H1 (cell line): Measurements from ENCODE around the gene MCM3AP. TPM values are rescaled to one million over a fixed set of nuclear protein-coding genes. Genes with fewer than 3 reads are reported as not detected.
A peak's percentile ranks its signal among the peaks of the same experiment; 100 is the strongest.

ENCODE experiments used
- CTCF ChIA-PET: fragments of 300-600 bp; sonication (Branson Sonifier 250); formaldehyde crosslinking; loops from one replicate; lab custom pipeline; 2021; ENCODE audit not compliant: partially characterized antibody; lab: Charles Lee
- POLR2A ChIA-PET: fragments of 300-600 bp; sonication (Branson Sonifier 250); formaldehyde crosslinking; loops from one replicate; lab custom pipeline; 2021; ENCODE audit warnings: inconsistent platforms; ENCODE audit not compliant: partially characterized antibody; lab: Charles Lee
- DNase-seq, 2 experiments: peaks; one replicate each; pipeline versions ENCODE4 v3.0.0 to v3.0.0-alpha.2; 2010 to 2022; ENCODE audit warnings: low spot score in 2 of 2, low read depth in 1 of 2, mixed read lengths in 1 of 2
- FAIRE-seq: peaks from 2 replicates; lab custom pipeline; 2011; peaks lifted over from hg19 to GRCh38; lab: Jason Lieb, UNC
- H2AFZ ChIP-seq: 2 replicates; pipeline ENCODE4 v1.8.1; 2012; ENCODE audit warnings: low read length, inconsistent platforms
- H2AK5ac ChIP-seq: 2 replicates; pipeline ENCODE4 v1.6.1; 2013; ENCODE audit warnings: low read depth, low read length
- H2BK120ac ChIP-seq: replicated peaks from 2 replicates; pipeline ENCODE3; 2013; ENCODE audit warnings: low read depth, low read length, inconsistent platforms
- H2BK12ac ChIP-seq: 2 replicates; pipeline ENCODE4 v1.6.1; 2013; ENCODE audit warnings: low read depth, low read length
- H2BK15ac ChIP-seq: 2 replicates; pipeline ENCODE4 v1.6.1; 2013; ENCODE audit warnings: low read length
- H2BK20ac ChIP-seq: 2 replicates; pipeline ENCODE4 v1.6.1; 2013; ENCODE audit warnings: low read length
- H2BK5ac ChIP-seq: 2 replicates; pipeline ENCODE4 v1.6.1; 2013; ENCODE audit warnings: low read depth, low read length
- H3K14ac ChIP-seq: 2 replicates; pipeline ENCODE4 v1.6.1; 2013; ENCODE audit warnings: inconsistent platforms; ENCODE audit not compliant: insufficient read length
- H3K18ac ChIP-seq: 2 replicates; pipeline ENCODE4 v1.6.1; 2013; ENCODE audit warnings: low read length; ENCODE audit errors: extremely low read depth
- H3K23ac ChIP-seq: 2 replicates; pipeline ENCODE4 v1.6.1; 2013; ENCODE audit warnings: inconsistent platforms; ENCODE audit not compliant: insufficient read length
- H3K23me2 ChIP-seq: 2 replicates; pipeline ENCODE4 v1.6.1; 2013; ENCODE audit warnings: low read depth, low read length
- H3K27ac ChIP-seq: 2 replicates; pipeline ENCODE4 v1.6.1; 2011; ENCODE audit warnings: low read depth, low read length, inconsistent platforms
- H3K27me3 ChIP-seq, 4 experiments: replicated peaks in 1 of 4; 1 replicate in 1 of 4; 2 replicates in 3 of 4; pipeline versions ENCODE4 v1.6.1 to v1.8.1; 2011 to 2013; ENCODE audit warnings: low read length in 3 of 4, mild to moderate bottlenecking in 3 of 4, inconsistent platforms in 2 of 4, mixed read lengths in 2 of 4, moderate library complexity in 1 of 4; ENCODE audit not compliant: control insufficient read depth in 3 of 4, insufficient read depth in 3 of 4; ENCODE audit errors: extremely low read depth in 1 of 4
- H3K36me3 ChIP-seq, 4 experiments: 2 replicates each; pipeline versions ENCODE4 v1.6.1 to v1.8.1; 2011 to 2013; ENCODE audit warnings: mild to moderate bottlenecking in 4 of 4, low read length in 3 of 4, moderate library complexity in 2 of 4, control low read depth in 1 of 4, inconsistent platforms in 1 of 4; ENCODE audit not compliant: insufficient read depth in 4 of 4, control insufficient read depth in 2 of 4
- H3K4ac ChIP-seq: replicated peaks from 2 replicates; pipeline ENCODE3; 2013; ENCODE audit warnings: low read length, low read depth, mixed read lengths, inconsistent platforms; ENCODE audit not compliant: insufficient read length
- H3K4me1 ChIP-seq, 4 experiments: replicated peaks in 1 of 4; 1 replicate in 1 of 4; 2 replicates in 3 of 4; pipeline versions ENCODE4 v1.6.1 to v1.8.1; 2011 to 2013; ENCODE audit warnings: low read length in 3 of 4, inconsistent platforms in 2 of 4, mixed read lengths in 1 of 4; ENCODE audit not compliant: insufficient read depth in 4 of 4, control insufficient read depth in 3 of 4
- H3K4me2 ChIP-seq, 2 experiments: 2 replicates each; pipeline versions ENCODE4 v1.6.1 to v1.8.1; 2011 to 2013; ENCODE audit warnings: low read depth in 2 of 2, low read length in 2 of 2, control low read depth in 1 of 2, inconsistent platforms in 1 of 2, mild to moderate bottlenecking in 1 of 2; ENCODE audit not compliant: insufficient read depth in 1 of 2
- H3K4me3 ChIP-seq, 4 experiments: fragments of 200-600, 300-600 bp in 1 of 4; sonication (generic), shearing (Covaris generic), sonication (Bioruptor Twin) in 1 of 4; 2 replicates each; pipeline versions ENCODE4 v1.5.1 to v1.8.1; 2011 to 2016; ENCODE audit warnings: low read length in 4 of 4, low read depth in 3 of 4, control low read depth in 2 of 4, inconsistent platforms in 2 of 4, mild to moderate bottlenecking in 2 of 4, mixed read lengths in 1 of 4, moderate library complexity in 1 of 4; ENCODE audit not compliant: insufficient read depth in 2 of 4; ENCODE audit errors: extremely low read depth in 1 of 4
- H3K56ac ChIP-seq: replicated peaks from 2 replicates; pipeline ENCODE3; 2013; ENCODE audit warnings: low read depth, mild to moderate bottlenecking, mixed read lengths, low read length, inconsistent platforms; ENCODE audit not compliant: insufficient read length
- H3K79me1 ChIP-seq: 2 replicates; pipeline ENCODE4 v1.6.1; 2013; ENCODE audit warnings: low read depth, low read length, control low read depth
- H3K79me2 ChIP-seq, 2 experiments: 2 replicates each; pipeline versions ENCODE4 v1.6.1 to v1.8.1; 2012 to 2013; ENCODE audit warnings: low read length in 2 of 2, mild to moderate bottlenecking in 2 of 2, inconsistent platforms in 1 of 2; ENCODE audit not compliant: insufficient read depth in 2 of 2, control insufficient read depth in 1 of 2
- H3K9ac ChIP-seq, 4 experiments: replicated peaks in 1 of 4; 1 replicate in 1 of 4; 2 replicates in 3 of 4; pipeline versions ENCODE4 v1.6.1 to v1.8.1; 2011 to 2013; ENCODE audit warnings: low read depth in 3 of 4, low read length in 3 of 4, control low read depth in 2 of 4, mild to moderate bottlenecking in 2 of 4, moderate library complexity in 2 of 4, inconsistent platforms in 1 of 4; ENCODE audit errors: extremely low read depth in 1 of 4
- H3K9me3 ChIP-seq, 2 experiments: 2 replicates each; pipeline versions ENCODE4 v1.6.1 to v1.8.1; 2012 to 2013; ENCODE audit warnings: mild to moderate bottlenecking in 2 of 2, moderate library complexity in 2 of 2, control low read depth in 1 of 2, inconsistent platforms in 1 of 2, low read depth in 1 of 2, low read length in 1 of 2, mixed read lengths in 1 of 2; ENCODE audit not compliant: insufficient read depth in 2 of 2
- H4K20me1 ChIP-seq, 2 experiments: replicated peaks in 1 of 2; 2 replicates each; pipeline versions ENCODE3 to v1.8.1; 2011 to 2013; ENCODE audit warnings: inconsistent platforms in 2 of 2, low read length in 2 of 2, mild to moderate bottlenecking in 1 of 2; ENCODE audit not compliant: insufficient read depth in 2 of 2, control insufficient read depth in 1 of 2
- H4K5ac ChIP-seq: 2 replicates; pipeline ENCODE4 v1.6.1; 2013; ENCODE audit warnings: low read length, low read depth, mixed read lengths, inconsistent platforms; ENCODE audit not compliant: insufficient read length
- H4K8ac ChIP-seq: 2 replicates; pipeline ENCODE4 v1.8.0; 2013; ENCODE audit warnings: mild to moderate bottlenecking, moderate library complexity, low read length, inconsistent platforms; ENCODE audit not compliant: insufficient read depth; ENCODE audit errors: extremely low read depth
- H4K91ac ChIP-seq: replicated peaks from 2 replicates; pipeline ENCODE3; 2013; ENCODE audit warnings: low read length, mixed read lengths, inconsistent platforms; ENCODE audit not compliant: insufficient read length
- CBX5 ChIP-seq: fragments of 300-800, 300-1000 bp; sonication (generic); IDR thresholded peaks from 2 replicates; pipeline ENCODE4 v1.7.1; 2016; ENCODE audit warnings: antibody characterized with exemption, low read length, low read depth
- CHD2 ChIP-seq: IDR thresholded peaks from 2 replicates; pipeline ENCODE4 v1.6.1; 2012; ENCODE audit warnings: low read length, improper control_type of control experiment
- POLR2A ChIP-seq, 2 experiments: IDR thresholded peaks; 1 replicate in 1 of 2; 2 replicates in 1 of 2; pipeline ENCODE4 v1.6.1; 2011; ENCODE audit warnings: low read depth in 2 of 2, low read length in 2 of 2, mild to moderate bottlenecking in 2 of 2; ENCODE audit errors: control extremely low read depth in 1 of 2
- TCF12 ChIP-seq: IDR thresholded peaks from 2 replicates; pipeline ENCODE4 v1.6.1; 2011; ENCODE audit warnings: low read depth, mild to moderate bottlenecking, low read length
- ZNF274 ChIP-seq: IDR thresholded peaks from 2 replicates; pipeline ENCODE4 v1.7.0; 2012; ENCODE audit warnings: low read length, borderline replicate concordance; ENCODE audit errors: extremely low read depth
- WGBS, 2 experiments: shearing (Covaris generic) in 1 of 2; methylation state at CpG; one replicate each; pipeline versions ENCODE4 v1.1.6 to v1.1.7; 2013 to 2015; ENCODE audit warnings: low lambda C conversion rate in 2 of 2, mixed read lengths in 2 of 2, inconsistent platforms in 1 of 2, low coverage in 1 of 2, missing lambda C conversion rate in 1 of 2; ENCODE audit not compliant: insufficient replicate concordance in 2 of 2, insufficient coverage in 1 of 2, insufficient read length in 1 of 2; ENCODE audit errors: extremely low coverage in 1 of 2, missing lambda C conversion rate in 1 of 2; 5-methylcytosine and 5-hydroxymethylcytosine counted together
- polyA plus RNA-seq, 7 experiments: library from polyadenylated mRNA; depleted of rRNA in 3 of 7; stranded (reverse) in 5 of 7; unstranded in 2 of 7; fragments of >200 nt in 5 of 7; fragments of 200-250 nt in 2 of 7; gene quantifications; 1 replicate in 5 of 7; 2 replicates in 1 of 7; 4 replicates in 1 of 7; pipeline versions ENCODE4 v1.2.1 to v1.2.3, GENCODE V29; 2011 to 2013; ENCODE audit warnings: missing spikeins in 2 of 7, mixed read lengths in 2 of 7
- total RNA-seq: library from RNA; stranded (reverse); fragmentation: NEBNext Ultra II Directional; extraction: Animal tissue kit (Norgen Biotek cat#: 25700); gene quantifications from 2 replicates; pipeline ENCODE4 v1.2.1, GENCODE V29; 2021

Gene MCM3AP
- total and polyA plus RNA-seq, 2 of the 8 experiments (the other 6 are each of a cell fraction or from before 2014, with no cell fraction given): 37.2 to 119 TPM

GRCh38 chr21:46234436-46234950 is 50.9 kb downstream of the MCM3AP start:
- ChIA-PET POLR2A (interaction anchor here (0.9 to 1.2 kb wide), 3 partner anchors 9 to 33 kb away, joined by 3 read pairs; no protein-coding TSS in a partner anchor), CTCF (interaction anchor here (1.5 to 1.7 kb wide), 2 partner anchors 9 to 82 kb away, joined by 3 to 4 read pairs; no protein-coding TSS in a partner anchor)
- Histone ChIP-seq H3K4ac (no peak overlapping the region), H3K23me2 (no peaks in the 10 kb centered on the region; the same call in 1 of the 2 replicates), H2AK5ac (no peak overlapping the region), H3K4me2 (no peak overlapping the region), H3K36me3 (peaks cover 17 to 82% (median 57%) of the 10 kb centered on the region in 4 experiments), H4K91ac (no peak overlapping the region), H4K20me1 (peaks cover 3 to 4% of the 10 kb centered on the region in 2 experiments), H3K4me1 (peaks cover 0 to 3% (median 1%) of the 10 kb centered on the region in 4 experiments; a peak in 3 of 7 replicates), H3K14ac (no peak overlapping the region), H4K8ac (no peak overlapping the region), H3K18ac (no peak overlapping the region), H2BK5ac (no peak overlapping the region), H3K79me2 (0 out of 4 replicates have a peak, but pooled peaks cover 0 to 8% of the 10 kb centered on the region in 2 experiments), H2BK20ac (no peak overlapping the region), H3K9me3 (peaks cover 13 to 26% of the 10 kb centered on the region in 2 experiments; a peak in 3 of 4 replicates), H3K9ac (no peak overlapping the region), H2BK12ac (no peak overlapping the region), H3K27ac (no peak overlapping the region), H3K56ac (no peak overlapping the region), H2BK15ac (no peak overlapping the region), H3K79me1 (peaks cover 7% of the 10 kb centered on the region; the same call in 1 of the 2 replicates), H4K5ac (no peak overlapping the region), H2BK120ac (no peak overlapping the region), H3K4me3 (no peak overlapping the region), H3K23ac (no peak overlapping the region), H3K27me3 (peaks cover 0 to 2% (median 0%) of the 10 kb centered on the region in 4 experiments; a peak in 2 of 7 replicates), H2AFZ (no peak overlapping the region)
- no peak for FAIRE-seq
- DNase-seq: no peak
- 75% methylated on average over 5 of the region's 5 CpGs; no CpG with 5 or more reads in 1 of the 2 experiments for WGBS, 2 experiments
- TF ChIP-seq POLR2A (IDR thresholded peaks at IDR 0.05; ENCODE audit: control extremely low read depth in 1 of 2, low read depth in 2 of 2, low read length in 2 of 2): 0 out of 3 replicates have a peak, but pooled peaks of 1 of the 2 experiments have one; percentile 13
- no peak for TF ChIP-seq CBX5
- TF ChIP-seq ZNF274: no peak
- no peak for TF ChIP-seq CHD2
- no peak for TF ChIP-seq TCF12
